ENCODE measurements around the gene HEATR5B. TPM values are rescaled to one million over a fixed set of nuclear protein-coding genes. Genes with fewer than 3 reads are reported as not detected.

The HEATR5B gene
- polyA plus RNA-seq (2011; rRNA removed): 14.1 and 17.8 TPM in 2 replicates
- 19.5 and 24.6 TPM in 2 replicates for polyA minus RNA-seq (2011; rRNA and poly(A)+ RNA removed)

- H3K4me3 ChIP-seq (ENCODE audit: low read depth, low read length): peak within 1 kb of the TSS; percentile 100
- DNase-seq (ENCODE audit: low read depth, low spot score): peak; percentile 93
- ChIA-PET POLR2A (interaction anchor here (0.6 kb wide), 1 partner anchor 83 kb away, joined by 5 read pairs; no protein-coding TSS in a partner anchor), CTCF (interaction anchor here (0.6 kb wide), 1 partner anchor 169 kb away, joined by 4 read pairs; no protein-coding TSS in a partner anchor)
- TF ChIP-seq CTCF (IDR thresholded peaks at IDR 0.05; ENCODE audit: low read depth, low read length): no peak
- H3K27ac ChIP-seq (ENCODE audit: low read depth, low read length): no peak within 1 kb of the TSS
- H3K27me3 ChIP-seq (ENCODE audit: control insufficient read depth, insufficient read depth, low read length): no peaks in the 10 kb centered on the region
- H3K9me3 ChIP-seq (ENCODE audit: control insufficient read depth, insufficient read depth, low read length): no peaks in the 10 kb centered on the region
These were observed at the start of gene HEATR5B, which contains the start of gene GPATCH11 for GRCh38 chr2:37083873-37084794. TSS of gene HEATR5B (minus strand) at chr2:37084372. CDS start at chr2:37083414, 958 bp downstream. TSS of gene GPATCH11 (plus strand) at chr2:37084518. CDS start at chr2:37088382, 3,864 bp downstream.

- no peak for TF ChIP-seq CTCF (IDR thresholded peaks at IDR 0.05; ENCODE audit: low read depth, low read length)
- no peaks in the 10 kb centered on the region for H3K27me3 ChIP-seq (ENCODE audit: control insufficient read depth, insufficient read depth, low read length)
- ChIA-PET POLR2A (no interaction called here), CTCF (no interaction called here)
- DNase-seq (ENCODE audit: low read depth, low spot score): no peak
- no peak overlapping the region for H3K4me3 ChIP-seq (ENCODE audit: low read depth, low read length)
- H3K27ac ChIP-seq (ENCODE audit: low read depth, low read length): no peak overlapping the region
- no peaks in the 10 kb centered on the region for H3K9me3 ChIP-seq (ENCODE audit: control insufficient read depth, insufficient read depth, low read length)
These were observed 48.7 kb upstream of the HEATR5B start for GRCh38 chr2:37132914-37133313.

GRCh38 chr2:37125416-37125815 is 41.2 kb upstream of the HEATR5B start:
- Histone ChIP-seq H3K9me3 (ENCODE audit: control insufficient read depth, insufficient read depth, low read length) (no peaks in the 10 kb centered on the region), H3K4me3 (ENCODE audit: low read depth, low read length) (no peak overlapping the region), H3K27ac (ENCODE audit: low read depth, low read length) (no peak overlapping the region), H3K27me3 (ENCODE audit: control insufficient read depth, insufficient read depth, low read length) (no peaks in the 10 kb centered on the region)
- CTCF ChIA-PET: no interaction called here
- POLR2A ChIA-PET: interaction anchor here (0.5 kb wide), 1 partner anchor 77 kb away, joined by 10 read pairs; no protein-coding TSS in a partner anchor
- DNase-seq (ENCODE audit: low read depth, low spot score): no peak
- TF ChIP-seq CTCF (IDR thresholded peaks at IDR 0.05; ENCODE audit: low read depth, low read length): no peak

- no peak for DNase-seq (ENCODE audit: low read depth, low spot score)
- Histone ChIP-seq H3K27me3 (ENCODE audit: control insufficient read depth, insufficient read depth, low read length) (no peaks in the 10 kb centered on the region), H3K9me3 (ENCODE audit: control insufficient read depth, insufficient read depth, low read length) (no peaks in the 10 kb centered on the region), H3K4me3 (ENCODE audit: low read depth, low read length) (no peak overlapping the region), H3K27ac (ENCODE audit: low read depth, low read length) (no peak overlapping the region)
- CTCF ChIA-PET: no interaction called here
- POLR2A ChIA-PET: no interaction called here
- no peak for TF ChIP-seq CTCF (IDR thresholded peaks at IDR 0.05; ENCODE audit: low read depth, low read length)
These were observed 35.0 kb upstream of the HEATR5B start for GRCh38 chr2:37119157-37119556.

GRCh38 chr2:37117566-37117965 is 33.4 kb upstream of the HEATR5B start:
- CTCF ChIA-PET: no interaction called here
- no peak for TF ChIP-seq CTCF (IDR thresholded peaks at IDR 0.05; ENCODE audit: low read depth, low read length)
- POLR2A ChIA-PET: no interaction called here

More at GRCh38 chr2:37117566-37117965, 33.4 kb upstream of the HEATR5B start:
- Histone ChIP-seq H3K9me3 (ENCODE audit: control insufficient read depth, insufficient read depth, low read length) (no peaks in the 10 kb centered on the region), H3K27ac (ENCODE audit: low read depth, low read length) (no peak overlapping the region), H3K4me3 (ENCODE audit: low read depth, low read length) (no peak overlapping the region), H3K27me3 (ENCODE audit: control insufficient read depth, insufficient read depth, low read length) (no peaks in the 10 kb centered on the region)
- DNase-seq (ENCODE audit: low read depth, low spot score): no peak

Measured in AG04450 (cell line).